ENCODE results near the gene UHRF2.

GRCh38 chr9:6413365-6414246, 607 bp downstream of the UHRF2 start:
- TF ChIP-seq, protein P1, sequence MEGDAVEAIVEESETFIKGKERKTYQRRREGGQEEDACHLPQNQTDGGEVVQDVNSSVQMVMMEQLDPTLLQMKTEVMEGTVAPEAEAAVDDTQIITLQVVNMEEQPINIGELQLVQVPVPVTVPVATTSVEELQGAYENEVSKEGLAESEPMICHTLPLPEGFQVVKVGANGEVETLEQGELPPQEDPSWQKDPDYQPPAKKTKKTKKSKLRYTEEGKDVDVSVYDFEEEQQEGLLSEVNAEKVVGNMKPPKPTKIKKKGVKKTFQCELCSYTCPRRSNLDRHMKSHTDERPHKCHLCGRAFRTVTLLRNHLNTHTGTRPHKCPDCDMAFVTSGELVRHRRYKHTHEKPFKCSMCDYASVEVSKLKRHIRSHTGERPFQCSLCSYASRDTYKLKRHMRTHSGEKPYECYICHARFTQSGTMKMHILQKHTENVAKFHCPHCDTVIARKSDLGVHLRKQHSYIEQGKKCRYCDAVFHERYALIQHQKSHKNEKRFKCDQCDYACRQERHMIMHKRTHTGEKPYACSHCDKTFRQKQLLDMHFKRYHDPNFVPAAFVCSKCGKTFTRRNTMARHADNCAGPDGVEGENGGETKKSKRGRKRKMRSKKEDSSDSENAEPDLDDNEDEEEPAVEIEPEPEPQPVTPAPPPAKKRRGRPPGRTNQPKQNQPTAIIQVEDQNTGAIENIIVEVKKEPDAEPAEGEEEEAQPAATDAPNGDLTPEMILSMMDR (IDR thresholded peaks at IDR 0.05; ENCODE audit: extremely low read depth in 1 of 2, insufficient read depth in 1 of 2, low read depth in 1 of 2, low read length in 2 of 2): no peak
- no peak for TF ChIP-seq FOS (IDR thresholded peaks at IDR 0.05; ENCODE audit: borderline replicate concordance, insufficient read depth, low read length)
